Cardiac septum (tissue), 1 donor: ENCODE measurements around the gene MBP. TPM values are rescaled to one million over a fixed set of nuclear protein-coding genes. Genes with fewer than 3 reads are reported as not detected.

Experiments
- DNase-seq: peaks from one replicate; pipeline ENCODE4 v3.0.0-alpha.2; 2020; ENCODE audit warnings: low spot score
- intact Hi-C: fragments of 100-400 bp; cut with DNase I; formaldehyde crosslinking; loops from one replicate; pipeline ENCODE4 v1.14.0; 2022
- total RNA-seq: library from RNA; stranded (reverse); fragmentation: NEBNext Ultra II Directional; extraction: Animal tissue kit (Norgen Biotek cat#: 25700); gene quantifications from one replicate; pipeline ENCODE4 v1.2.1, GENCODE V29; 2021
- donor health status: DM: no; HTN: no; CAD: no.

The MBP gene
- total RNA-seq, 1 donor from 2014 or later = 37.7 TPM

- intact Hi-C loops = loop anchor here (10.0 kb wide), 1 partner anchor 65 kb away; no protein-coding TSS in a partner anchor
- DNase-seq = no peak
Measured at GRCh38 chr18:76989647-76990190, 142.9 kb downstream of the MBP start.

- no peak for DNase-seq
- intact Hi-C loops = loop anchor here (10.0 kb wide), 1 partner anchor 64 kb away; no protein-coding TSS in a partner anchor
Measured at GRCh38 chr18:76988827-76989646, 143.5 kb downstream of the MBP start.

GRCh38 chr18:76988031-76988826, 144.4 kb downstream of the MBP start:
- intact Hi-C loops = loop anchor here (10.0 kb wide), 1 partner anchor 63 kb away; no protein-coding TSS in a partner anchor
- no peak for DNase-seq

GRCh38 chr18:76986406-76986805, 146.2 kb downstream of the MBP start:
- intact Hi-C loops = loop anchor here (10.0 kb wide), 1 partner anchor 62 kb away; no protein-coding TSS in a partner anchor
- no peak for DNase-seq

GRCh38 chr18:76985951-76986236, 146.7 kb downstream of the MBP start:
- DNase-seq = no peak

GRCh38 chr18:76985156-76985950, 147.2 kb downstream of the MBP start:
- DNase-seq = no peak
- intact Hi-C loops = loop anchor here (10.0 kb wide), 1 partner anchor 61 kb away; no protein-coding TSS in a partner anchor

More at GRCh38 chr18:76985951-76986236, 146.7 kb downstream of the MBP start:
- intact Hi-C loops = loop anchor here (10.0 kb wide), 1 partner anchor 61 kb away; no protein-coding TSS in a partner anchor

- no peak for DNase-seq
- intact Hi-C loops = loop anchor here (5.0 to 10.0 kb wide), 2 partner anchors 60 to 182 kb away; no protein-coding TSS in a partner anchor
Measured at GRCh38 chr18:76984193-76985155, 148.1 kb downstream of the MBP start.

GRCh38 chr18:76983613-76984051, 149.0 kb downstream of the MBP start:
- intact Hi-C loops = loop anchor here (5.0 to 10.0 kb wide), 2 partner anchors 59 to 181 kb away; no protein-coding TSS in a partner anchor
- no peak for DNase-seq

GRCh38 chr18:76982841-76983583, 149.6 kb downstream of the MBP start:
- intact Hi-C loops = loop anchor here (5.0 to 10.0 kb wide), 2 partner anchors 58 to 181 kb away; no protein-coding TSS in a partner anchor
- peak; percentile 92 for DNase-seq

- DNase-seq = no peak
- intact Hi-C loops = loop anchor here (5.0 to 10.0 kb wide), 2 partner anchors 57 to 180 kb away; no protein-coding TSS in a partner anchor
Measured at GRCh38 chr18:76982038-76982437, 150.5 kb downstream of the MBP start.

- DNase-seq = no peak
- intact Hi-C loops = loop anchor here (5.0 to 10.0 kb wide), 2 partner anchors 57 to 179 kb away; no protein-coding TSS in a partner anchor
Measured at GRCh38 chr18:76981396-76981968, 151.1 kb downstream of the MBP start.

- intact Hi-C loops = loop anchor here (5.0 to 10.0 kb wide), 2 partner anchors 56 to 179 kb away; no protein-coding TSS in a partner anchor
- DNase-seq = no peak
Measured at GRCh38 chr18:76980663-76981395, 151.8 kb downstream of the MBP start.

- intact Hi-C loops = loop anchor here (5.0 to 10.0 kb wide), 2 partner anchors 55 to 178 kb away; no protein-coding TSS in a partner anchor
Measured at GRCh38 chr18:76979906-76980305, 152.7 kb downstream of the MBP start.

GRCh38 chr18:76979111-76979751, 153.4 kb downstream of the MBP start:
- intact Hi-C loops = no loop called here
- DNase-seq = no peak

More at GRCh38 chr18:76979906-76980305, 152.7 kb downstream of the MBP start:
- DNase-seq = no peak

GRCh38 chr18:76978616-76979015, 154.0 kb downstream of the MBP start:
- DNase-seq = no peak

More at GRCh38 chr18:76978616-76979015, 154.0 kb downstream of the MBP start:
- intact Hi-C loops = no loop called here
